Dedifferentiated amniotic fluid mesenchymal stem cell (primary cell): ENCODE measurements around the gene ARHGEF7.

Source experiments
- DNase-seq: peaks from one replicate; pipeline ENCODE4 v3.0.0-alpha.2; 2016; ENCODE audit errors: extremely low spot score

Gene ARHGEF7

DNA sequence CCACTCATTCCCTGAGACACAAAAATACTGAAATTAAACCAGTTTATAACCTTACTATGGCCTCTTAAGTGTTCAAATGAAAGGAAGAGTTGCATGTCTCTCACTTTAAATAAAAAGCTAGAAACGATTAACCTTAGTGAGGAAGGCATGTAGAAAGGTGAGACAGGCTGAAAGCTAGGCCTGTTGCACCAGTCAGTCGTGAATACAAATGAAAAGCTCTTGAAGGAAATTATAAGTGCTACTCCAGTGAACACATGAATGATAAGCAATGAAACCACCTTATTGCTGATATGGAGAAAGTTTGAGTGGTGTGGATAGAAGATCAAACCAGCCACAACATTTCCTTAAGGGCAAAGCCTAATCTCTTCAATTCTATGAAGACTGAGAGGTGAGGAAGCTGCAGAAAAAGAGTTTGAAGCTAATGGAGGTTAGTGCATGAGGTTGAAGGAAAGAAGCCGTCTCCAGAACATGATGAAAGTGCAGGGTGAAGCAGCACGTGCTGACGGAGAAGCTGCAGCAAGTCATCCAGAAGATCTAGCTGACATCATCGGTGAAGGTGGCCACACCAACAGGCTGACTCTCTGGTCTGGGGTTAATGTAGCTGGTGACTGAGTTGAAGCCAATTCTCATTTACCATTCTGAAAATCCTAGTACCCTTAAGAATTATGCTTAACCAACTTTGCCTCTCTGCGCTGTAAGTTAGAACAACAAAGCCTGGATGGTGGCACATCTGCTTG lies 110.9 kb downstream of the ARHGEF7 start:
- no peak for DNase-seq

DNA sequence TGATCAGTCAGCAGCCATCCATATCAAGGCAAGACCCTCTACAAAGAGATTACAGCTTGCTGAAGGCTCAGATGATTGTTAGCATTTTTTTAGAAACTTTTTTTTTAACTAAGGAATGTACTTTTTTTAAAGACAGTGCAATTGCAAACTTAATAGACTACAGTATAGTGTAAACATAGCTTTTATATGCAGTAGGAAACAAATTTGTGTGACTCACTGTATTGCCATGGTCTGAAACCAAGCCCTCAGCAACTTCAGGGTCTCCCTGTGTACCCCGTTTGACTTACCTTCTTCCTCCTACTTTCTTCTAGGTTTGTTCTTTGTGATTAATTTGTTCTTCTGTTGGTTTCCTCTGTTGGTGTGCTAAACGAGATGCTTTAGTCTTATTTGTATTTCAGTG lies 112.3 kb downstream of the ARHGEF7 start:
- no peak for DNase-seq

DNA sequence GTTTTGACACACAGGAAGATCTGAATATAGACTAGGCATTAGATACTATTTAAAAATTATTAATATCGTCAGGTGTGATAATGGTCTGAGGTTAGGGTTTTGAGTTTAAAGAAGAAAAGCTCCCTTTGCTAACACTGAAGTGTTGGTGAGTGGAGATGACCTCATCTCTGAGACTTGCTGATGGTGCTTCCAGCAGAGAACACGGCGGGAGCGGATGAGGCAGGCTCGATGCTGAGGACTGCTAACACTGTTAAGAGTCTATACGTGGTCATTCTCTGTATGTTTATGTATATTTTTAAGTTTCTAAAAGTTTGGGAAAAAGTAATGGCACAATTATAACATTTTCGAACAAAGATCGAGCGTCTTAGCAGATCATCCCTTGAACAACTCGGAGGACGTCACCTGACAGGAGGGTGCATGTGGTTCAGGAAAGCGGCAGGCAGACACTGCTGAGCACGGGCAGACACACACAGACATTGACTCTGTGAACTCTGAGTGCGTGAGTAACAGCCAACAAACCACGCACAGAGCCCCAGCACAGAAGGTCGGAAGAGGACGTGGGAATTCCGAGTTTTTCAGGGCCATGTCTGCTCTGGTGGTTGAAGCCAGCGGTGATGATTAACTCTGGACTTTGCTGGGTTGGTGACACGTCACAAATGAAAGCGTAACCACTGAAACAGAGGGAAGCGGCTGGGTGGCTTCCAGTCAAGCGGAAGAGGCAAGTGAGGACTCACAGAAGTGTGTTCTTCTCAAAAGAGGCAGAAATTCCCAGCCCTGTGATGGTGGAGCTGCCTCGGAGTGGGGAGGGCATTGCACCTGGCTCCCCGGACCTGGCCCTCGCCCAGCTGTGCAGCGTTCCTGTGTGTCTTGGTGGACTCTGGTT lies 113.4 kb downstream of the ARHGEF7 start:
- no peak for DNase-seq

DNA sequence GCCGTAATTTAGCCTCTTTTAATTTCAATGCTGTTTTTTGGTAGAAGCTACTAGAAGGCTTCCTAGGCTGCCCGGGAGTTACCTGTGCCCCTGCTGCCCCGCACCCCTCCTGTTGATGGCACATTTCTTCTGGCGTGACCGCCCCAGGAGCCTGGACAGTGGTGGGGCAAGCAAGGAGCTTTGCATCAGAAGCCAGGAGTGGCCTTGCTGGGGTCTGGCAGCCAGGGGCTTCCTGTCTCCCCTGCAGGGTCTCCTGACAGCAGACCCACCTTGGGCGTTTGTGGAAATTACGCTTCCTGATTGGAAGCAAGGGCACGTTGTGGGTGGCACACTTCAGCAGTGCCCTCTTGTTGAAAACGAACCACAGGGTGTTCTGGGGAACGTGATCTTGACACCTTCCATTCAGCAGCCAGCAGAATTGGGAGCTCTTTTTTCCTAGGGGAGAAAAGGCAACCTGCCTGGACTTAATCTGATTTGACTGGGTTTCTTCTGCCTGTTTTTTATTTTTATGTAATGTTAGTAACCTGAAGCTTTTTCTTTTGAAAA lies 115.3 kb downstream of the ARHGEF7 start:
- no peak for DNase-seq

DNA sequence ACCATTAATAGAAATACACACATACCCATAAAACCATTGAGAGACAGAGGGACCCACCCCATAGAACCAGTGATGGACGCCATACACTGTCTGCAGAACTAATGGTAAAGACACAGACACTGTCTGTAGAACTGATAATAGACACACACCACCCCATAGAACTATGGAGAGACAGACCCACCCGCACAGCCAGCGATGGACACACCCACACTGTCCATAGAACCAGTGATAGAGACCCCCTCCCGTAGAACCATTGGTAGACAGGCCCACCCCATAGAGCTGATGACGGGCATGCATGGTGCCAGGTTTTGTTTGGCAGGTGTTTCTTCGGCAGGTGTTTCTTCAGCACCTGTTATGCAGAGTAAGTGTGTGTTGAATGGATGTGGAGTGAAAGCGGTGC lies 117.1 kb downstream of the ARHGEF7 start:
- no peak for DNase-seq

DNA sequence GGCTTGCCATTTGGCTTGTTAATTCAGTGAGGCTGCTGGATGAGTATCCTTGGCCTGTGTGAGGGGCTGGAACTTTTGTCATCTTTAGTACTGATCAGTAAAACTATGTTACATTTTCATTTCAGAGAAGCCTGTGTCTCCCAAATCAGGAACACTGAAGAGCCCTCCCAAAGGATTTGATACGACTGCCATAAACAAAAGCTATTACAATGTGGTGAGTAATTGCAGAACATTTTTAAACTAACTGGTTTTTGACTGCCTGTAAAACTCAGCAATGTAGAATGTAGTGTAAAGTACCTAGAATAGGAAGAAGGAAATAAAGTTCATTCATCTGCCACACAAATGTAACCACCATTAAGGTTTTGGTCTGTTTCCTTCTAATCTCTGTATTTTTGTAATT lies 118.0 kb downstream of the ARHGEF7 start:
- no peak for DNase-seq

DNA sequence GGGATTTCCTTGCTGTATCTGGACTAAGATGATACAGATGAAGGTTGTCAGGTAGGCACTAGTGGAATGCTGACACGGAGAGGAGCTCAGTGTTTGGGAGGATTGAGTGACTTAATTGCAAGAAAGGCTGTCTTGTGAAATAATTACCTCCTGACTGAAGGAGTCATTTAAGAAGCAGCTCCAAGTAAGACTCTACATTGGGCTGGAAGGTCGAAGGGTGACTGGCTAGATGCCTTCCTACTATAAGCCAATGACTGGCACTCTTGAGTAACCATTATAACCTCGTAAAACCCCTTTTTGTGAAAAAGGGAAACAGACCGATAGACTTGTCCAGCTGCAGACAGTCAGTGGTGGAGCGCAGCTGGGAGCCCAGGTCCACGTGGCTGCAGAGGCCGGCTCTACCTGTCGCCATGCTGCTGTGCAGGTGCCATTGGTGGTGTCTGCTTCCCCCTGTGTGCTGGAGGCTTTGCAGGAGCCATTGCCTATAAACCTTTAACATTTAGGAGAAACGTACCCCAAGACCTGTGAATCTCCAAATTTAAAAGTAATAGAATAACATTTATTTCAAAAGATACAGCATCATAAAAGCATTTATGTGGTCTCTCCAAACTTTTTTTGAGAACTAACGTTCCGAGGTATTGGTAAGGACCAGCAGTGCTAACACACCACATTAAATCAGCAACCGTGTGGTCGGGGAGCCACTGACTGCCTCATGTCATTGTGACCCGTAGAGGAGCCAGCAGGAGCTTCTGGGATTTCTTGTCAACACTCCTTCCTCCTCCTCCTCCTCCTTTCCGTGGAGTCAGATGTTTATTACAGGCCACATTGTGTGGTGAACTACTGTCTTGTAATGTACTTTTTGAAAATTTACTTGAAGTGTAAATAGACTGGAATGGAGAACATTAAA lies 124.9 kb downstream of the ARHGEF7 start:
- DNase-seq, result no peak

DNA sequence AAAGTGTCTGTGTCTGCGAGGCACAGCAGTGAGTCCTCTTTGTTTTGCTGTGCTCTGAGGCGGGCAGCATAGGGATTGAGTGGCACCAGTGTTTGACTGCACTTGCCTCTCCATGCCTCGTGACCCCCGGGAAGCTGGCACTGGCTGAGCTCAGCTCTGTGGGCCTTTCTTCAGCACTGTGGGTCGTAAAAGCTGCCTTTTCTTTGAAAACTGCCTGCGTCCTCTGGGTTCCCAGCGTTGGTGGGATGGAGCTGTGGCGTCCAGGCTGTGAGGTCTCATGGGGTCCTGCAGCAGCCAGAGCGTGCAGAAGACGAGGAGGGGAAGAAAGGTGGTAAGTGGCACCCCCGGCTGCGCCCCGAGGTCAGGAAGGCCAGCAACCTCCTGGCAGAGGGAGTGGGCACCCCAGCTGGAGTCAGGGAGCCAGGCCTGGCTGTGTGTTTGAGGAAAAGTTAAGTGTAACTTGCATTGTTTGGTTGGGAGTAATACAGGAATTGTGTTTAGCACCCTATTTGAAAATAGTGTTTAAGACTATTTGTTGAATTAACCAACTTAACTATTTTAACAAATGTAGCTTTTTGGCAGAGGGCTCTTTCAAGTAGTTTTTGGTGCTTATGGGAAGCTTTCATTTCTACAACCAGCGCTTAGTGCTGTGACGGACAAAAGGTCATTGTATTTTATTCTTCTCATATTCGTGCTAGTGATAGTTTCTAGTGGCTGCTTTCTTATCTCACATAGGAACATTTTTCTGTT lies 126.1 kb downstream of the ARHGEF7 start:
- no peak for DNase-seq

DNA sequence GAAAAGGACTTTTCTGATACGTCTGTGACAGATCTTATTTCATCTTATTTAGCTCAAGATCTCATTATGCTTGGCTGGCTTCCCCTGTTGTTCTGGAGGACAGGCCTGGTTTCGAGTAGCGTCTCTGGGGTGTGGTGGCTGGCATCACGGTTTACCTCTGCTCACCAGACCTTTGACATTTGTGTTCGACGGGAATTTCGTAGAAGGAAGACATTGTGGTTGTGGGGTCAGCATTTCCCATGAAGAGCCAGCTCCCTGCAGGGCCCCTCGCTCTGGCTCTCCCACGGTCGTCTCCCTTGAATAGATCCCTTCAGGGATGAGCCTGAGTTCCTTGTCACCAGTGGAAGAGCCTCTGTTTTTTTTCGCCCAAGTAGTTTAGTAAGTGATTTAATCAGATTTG lies 126.8 kb downstream of the ARHGEF7 start:
- no peak for DNase-seq

DNA sequence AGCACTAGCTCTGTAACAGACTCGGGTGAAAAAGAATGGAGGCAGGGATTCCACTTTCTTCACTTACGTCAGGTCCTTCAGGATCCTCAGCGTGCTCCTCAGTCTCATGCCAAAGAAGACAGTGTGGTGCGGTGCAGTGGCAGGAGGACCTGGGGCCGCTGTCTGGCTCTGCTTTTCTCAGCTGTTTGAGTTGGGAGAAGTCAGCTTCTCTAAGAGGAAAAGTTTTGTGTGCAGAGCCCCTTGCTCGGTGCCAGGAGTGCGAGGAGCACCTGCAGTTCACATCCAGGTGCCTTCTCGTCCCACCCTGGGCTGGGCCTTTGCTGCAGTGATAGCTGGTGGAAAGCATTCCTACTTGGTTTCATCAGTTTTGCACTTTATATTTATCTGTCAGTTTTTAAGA lies 127.5 kb downstream of the ARHGEF7 start:
- DNase-seq, result no peak

DNA sequence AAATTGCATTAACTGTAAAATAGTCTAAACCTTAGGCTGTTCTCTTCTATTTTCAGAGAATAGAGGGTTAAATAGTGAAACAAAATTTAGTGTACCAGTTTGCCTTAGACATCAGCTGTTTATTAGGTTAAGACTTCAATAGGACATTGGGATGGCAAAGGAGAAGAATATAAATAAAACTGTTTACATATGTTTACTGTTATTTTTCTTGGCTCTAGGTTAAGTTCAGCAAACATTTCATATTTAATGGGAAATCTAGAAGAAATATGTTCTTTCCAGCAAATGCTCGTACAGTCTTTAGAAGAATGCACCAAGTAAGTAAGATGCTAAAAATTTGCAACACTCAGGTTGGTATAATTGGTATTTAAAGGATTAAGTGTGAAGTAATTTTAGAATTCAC lies 128.9 kb downstream of the ARHGEF7 start:
- DNase-seq, result no peak

DNA sequence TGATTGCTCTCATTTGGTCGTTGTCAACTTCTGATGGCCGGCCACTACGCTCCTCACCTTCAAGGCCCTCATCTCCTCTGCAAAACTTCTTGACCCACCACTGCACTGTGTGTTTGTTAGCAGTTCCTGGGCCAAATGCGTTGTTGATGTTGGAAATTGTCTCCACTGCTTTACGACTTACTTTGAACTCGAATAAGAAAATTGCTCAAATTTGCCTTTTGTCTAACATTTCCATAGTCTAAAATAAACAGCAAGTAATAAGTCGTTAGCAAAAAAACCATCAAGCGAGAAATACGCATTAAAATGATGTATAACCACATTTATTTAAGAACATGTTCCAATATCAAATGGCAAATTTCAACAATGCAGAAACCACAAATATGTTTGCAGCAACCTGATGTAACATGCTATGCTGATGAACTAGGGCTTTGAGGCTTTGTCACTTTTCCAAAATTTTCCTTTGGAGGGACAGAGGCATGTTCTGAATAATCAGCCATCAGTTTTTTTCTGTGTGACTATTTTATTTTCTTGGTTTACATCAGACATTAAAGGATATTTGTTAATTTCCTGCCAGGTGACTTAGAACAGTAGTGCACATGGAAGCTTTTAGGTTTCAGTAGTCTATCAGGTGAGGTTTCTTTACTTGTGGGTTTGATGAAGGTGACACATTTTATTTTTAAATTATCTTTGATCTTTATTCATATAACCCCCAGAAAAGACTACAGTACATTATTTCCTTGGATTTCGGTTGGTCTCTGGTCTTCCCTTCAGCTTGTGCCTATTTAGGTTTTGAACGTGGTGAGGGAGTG lies 130.7 kb downstream of the ARHGEF7 start:
- DNase-seq, result peak; percentile 91

DNA sequence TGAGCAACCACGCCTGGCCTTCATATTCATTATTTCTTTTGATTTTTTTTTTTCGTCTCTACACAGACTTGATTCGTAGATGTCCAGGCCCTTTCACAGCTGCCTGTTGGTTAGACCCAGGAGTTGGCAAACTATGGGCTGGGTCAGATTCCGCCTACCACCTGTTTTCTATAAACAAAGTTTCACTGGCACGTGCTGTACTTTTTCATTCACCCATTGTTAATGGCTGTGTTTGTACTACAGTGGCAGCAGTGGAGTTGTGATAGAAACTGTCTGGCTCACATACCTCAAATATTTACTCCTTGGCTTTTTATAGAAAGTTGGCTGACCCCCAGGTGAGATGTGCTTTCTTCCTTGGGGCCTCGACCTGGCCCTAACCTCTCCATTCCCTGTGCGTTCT lies 132.4 kb downstream of the ARHGEF7 start:
- DNase-seq, result no peak

DNA sequence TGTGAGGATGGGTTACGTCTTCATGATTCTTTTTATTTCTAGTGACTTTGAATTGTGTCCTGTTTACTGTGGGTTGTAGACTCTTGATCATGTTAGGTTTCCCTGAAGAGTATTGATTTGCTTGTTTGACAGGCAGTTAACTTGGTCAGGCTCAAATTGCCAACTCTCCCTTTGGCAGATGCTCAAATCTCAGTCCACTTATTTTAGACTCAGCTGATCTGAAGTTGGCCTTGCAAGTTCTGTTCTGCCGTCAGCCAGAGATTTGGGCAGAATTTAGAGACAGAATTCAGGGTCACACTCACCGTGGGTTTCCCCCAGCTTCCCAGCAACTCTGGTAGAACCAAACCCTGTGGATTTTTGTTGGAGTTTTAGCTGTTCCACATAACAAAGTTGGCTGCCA lies 133.7 kb downstream of the ARHGEF7 start:
- no peak for DNase-seq

DNA sequence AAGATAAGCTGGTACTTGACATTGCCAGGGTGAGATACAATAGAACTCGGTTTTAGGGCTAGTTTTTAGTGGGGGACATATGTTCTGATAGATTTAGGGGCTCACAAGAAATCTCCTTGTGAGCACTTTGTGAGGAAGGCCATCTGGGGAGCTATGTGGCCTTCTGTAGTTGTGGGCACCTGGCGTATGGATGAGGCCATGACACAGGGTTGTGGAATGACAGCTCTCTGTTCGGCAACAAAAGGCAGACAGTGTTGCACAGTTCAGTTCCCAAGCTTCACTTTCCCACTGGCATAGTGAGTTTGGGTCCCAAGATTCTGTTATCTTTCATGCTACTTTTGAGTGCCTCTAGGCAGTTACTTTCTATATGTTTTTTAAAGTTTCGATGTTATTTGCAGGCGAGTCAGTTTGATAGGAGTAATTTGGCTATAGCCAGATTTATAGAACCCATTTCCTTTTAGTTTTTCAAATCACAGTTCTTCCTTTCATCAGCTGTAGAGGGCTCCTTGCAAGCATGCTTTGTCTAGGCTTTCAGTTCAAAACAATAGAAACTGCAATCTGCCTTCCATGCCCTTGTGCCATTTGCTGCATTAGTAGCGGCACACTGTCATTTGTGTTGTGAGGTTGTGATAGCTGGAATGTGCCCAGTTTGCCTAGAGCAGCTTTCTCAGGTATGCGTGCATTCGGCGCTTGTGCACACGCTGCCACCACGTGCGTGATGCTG lies 134.7 kb downstream of the ARHGEF7 start:
- DNase-seq, result no peak

DNA sequence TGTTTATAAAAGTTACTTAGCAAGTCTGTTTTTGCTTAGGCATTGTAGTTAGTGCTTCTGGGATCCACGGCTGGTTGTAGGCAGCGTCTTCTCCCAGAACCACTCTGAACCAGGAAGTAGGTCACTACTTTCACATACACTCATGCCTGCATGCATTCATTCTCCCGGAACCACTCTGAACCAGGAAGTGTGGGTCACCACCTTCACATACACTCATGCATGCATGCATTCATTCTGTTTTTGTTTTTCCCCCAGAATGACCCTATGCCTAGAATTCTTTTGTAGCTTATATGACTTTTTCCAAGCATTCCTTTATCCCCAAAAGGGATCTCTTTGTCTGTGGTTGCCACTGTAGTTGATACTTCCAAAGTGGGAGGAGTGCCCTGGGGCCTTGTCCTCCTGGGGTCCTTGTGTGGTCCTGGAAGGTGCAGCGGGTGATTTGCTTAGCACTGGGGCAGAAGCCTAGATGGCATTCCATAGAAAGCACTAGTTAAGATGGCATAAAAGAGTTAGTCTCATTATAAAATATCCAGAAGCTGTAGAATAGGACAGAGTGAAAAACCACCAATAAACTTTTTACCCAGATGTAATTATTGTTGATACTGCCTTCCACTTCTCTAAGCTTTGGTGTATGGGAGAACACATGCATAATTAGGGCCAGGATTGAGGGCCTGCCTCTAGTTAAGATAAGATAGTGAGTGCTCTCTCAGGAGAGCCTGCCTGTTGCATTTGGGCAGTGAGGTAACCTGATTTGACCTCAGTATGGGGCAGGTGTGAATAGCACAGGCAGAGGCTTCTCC lies 136.7 kb downstream of the ARHGEF7 start:
- no peak for DNase-seq

DNA sequence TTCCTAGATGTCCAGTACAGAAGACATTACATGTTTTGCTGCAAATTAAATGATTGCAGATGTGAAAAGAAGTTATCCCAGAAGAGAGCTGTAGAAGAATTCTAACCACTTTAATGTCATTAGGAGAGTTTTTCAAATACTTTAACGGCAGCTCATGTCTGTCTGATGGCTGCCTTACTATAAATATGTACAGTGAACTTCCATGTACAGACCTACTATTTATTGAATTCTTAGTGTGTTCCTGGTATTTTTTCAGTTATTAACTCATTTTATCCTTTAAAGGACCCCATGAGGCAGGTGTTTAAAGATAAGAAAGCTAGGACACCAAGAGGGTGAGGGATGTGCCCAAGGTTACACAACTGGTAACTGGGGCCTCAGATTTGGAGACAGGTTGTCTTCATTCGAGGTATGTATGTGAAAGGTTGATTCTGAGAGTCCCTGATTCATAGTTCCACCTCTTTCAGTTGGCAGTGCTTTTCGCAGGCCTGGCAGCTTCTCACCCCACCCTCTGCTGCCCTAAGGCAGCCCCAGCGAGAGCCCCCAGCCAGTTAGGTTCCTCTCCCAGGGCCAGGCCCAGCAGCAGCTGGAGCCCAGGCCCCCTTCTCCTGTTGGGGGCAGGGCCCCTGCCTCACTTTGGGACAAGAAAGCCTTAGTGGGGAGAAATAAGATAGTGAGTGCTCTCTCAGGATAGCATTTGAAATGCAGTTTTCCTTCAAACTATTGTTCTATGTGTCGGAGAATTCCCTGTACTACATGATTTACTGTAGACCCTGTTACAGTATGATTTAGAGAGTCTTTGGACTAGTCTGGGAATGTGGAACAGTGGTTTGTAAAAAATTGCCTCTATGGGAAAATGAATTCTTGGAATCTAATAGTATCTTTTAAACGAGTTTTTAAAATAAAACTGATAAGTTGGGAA lies 137.6 kb downstream of the ARHGEF7 start:
- DNase-seq, result peak; percentile 49
